WI38 (cell line): ENCODE results near the gene CREBBP.

Source experiments
- H3K4me3 ChIP-seq: 2 replicates; pipeline ENCODE4 v1.5.1; 2011; ENCODE audit warnings: low read depth, mild to moderate bottlenecking, control low read depth, low read length
- CTCF ChIP-seq: IDR thresholded peaks from 2 replicates; pipeline ENCODE4 v1.5.1; 2012; ENCODE audit warnings: low read depth, mild to moderate bottlenecking, control low read depth, low read length

Gene CREBBP

DNA sequence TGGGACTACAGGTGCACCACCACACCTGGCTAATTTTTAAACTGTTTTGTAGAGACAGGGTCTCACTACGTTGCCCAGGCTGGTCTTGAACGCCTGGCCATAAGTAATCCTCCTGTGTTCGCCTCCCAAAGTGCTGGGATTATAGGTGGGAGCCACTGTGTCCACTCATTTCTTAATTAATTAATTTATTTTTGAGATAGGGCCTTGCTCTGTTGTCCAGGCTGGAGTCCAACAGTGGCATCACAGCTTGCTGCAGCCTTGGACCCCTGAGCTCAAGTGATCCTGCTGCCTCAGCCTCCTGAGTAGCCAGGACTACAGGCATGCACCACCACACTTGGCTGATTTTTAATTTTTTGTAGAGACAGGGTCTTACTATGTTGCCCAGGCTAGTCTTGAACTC, 116.1 kb downstream of the CREBBP start:
- TF ChIP-seq CTCF = no peak
- H3K4me3 ChIP-seq = no peak overlapping the region

DNA sequence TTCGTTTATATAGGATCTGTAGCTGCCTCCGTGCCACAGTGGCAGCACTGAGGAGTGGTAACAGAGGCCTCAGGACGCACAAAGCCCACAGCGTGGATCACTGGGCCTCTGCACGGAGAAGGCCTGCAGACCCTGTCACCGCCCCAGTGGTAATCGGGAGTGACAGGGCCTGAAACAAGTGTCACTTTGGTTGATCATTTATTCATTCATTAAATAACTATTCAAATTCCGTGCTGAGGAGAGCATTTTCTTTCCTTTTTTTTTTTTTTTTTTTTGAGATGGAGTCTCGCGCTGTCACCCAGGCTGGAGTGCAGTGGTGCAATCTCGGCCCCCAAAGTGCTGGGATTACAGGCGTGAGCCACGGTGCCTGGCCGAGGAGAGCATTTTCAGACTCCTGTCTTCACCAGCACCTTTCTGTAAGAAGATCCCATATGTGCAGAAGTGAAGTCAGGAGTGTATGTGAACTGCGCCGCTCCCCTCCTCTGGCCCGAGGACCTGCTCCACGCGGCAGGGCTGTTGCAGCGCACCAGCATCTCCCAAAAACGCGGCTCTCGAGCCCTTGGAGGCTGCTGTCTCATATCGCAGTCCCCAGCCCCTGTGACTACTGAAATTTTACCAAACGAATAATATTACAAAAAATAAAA, 118.3 kb downstream of the CREBBP start:
- H3K4me3 ChIP-seq = no peak overlapping the region
- TF ChIP-seq CTCF = no peak

- TF ChIP-seq CTCF = no peak
- no peak overlapping the region for H3K4me3 ChIP-seq
Observed at GRCh38 chr16:3761375-3762106, 119.0 kb downstream of the CREBBP start.

DNA sequence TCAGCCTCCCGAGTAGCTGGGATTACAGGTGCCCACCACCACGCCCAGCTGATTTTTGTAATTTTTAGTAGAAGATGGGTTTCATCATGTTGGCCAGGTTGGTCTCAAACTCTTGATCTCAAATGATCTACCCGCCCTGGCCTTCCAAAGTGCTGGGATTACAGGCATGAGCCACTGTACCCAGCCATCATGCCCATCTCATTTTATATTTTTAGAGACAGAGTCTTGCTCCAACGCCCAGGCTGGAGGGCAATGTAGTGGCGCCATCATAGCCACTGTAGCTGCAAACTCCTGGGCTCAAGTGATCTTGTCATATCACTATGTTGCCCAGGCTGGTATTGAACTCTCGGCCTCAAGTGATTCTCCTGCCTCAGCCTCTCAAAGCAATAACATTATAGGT, 120.0 kb downstream of the CREBBP start:
- no peak overlapping the region for H3K4me3 ChIP-seq
- TF ChIP-seq CTCF = no peak

DNA sequence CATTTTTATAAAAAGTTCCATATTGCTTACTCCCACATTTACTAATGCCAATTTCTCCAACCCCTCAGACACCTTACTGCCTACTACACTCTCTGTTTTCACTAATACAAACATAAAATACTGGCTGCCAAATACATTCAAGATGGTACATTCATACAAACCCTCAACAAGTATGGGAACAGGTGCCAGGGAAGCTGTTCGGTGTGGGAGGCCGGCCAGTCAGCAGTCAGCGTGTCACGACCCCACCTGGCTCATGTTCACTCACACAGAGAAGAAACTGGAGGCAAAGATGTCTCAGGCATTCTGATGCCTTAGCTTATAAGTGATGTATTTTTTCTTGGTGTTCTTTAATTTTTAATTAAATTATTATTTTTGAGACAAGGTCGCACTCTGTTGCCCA, 120.8 kb downstream of the CREBBP start:
- H3K4me3 ChIP-seq = no peak overlapping the region
- TF ChIP-seq CTCF = no peak

DNA sequence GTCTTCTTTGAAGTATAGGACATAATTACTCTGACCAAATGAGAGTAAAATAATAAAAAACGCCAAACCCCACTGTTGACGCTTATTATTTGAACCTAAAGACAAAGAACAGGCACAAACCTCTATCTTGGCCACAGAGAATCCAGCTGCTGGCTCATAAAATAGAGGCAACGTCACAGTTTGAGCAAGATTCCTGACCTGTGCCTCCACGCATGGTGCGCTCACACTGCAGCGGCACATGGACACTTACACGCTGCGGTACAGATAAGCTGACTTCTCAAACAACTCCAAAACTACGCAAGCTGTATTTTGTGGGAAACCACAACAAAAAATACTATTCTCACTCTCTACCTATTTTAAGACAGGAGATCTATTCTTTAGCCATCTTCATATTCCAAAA, 124.4 kb downstream of the CREBBP start:
- H3K4me3 ChIP-seq = no peak overlapping the region
- no peak for TF ChIP-seq CTCF

- no peak for TF ChIP-seq CTCF
- no peak overlapping the region for H3K4me3 ChIP-seq
Observed at GRCh38 chr16:3755249-3755648, 125.3 kb downstream of the CREBBP start.
